Right atrium auricular region (tissue), 2 donors: ENCODE results near the gene CTCFL. TPM values are rescaled to one million over a fixed set of nuclear protein-coding genes. Genes with fewer than 3 reads are reported as not detected.

ENCODE experiments used
- DNase-seq: peaks from one replicate; pipeline ENCODE4 v3.0.0-alpha.2; 2019; ENCODE audit warnings: low spot score
- H3K27ac ChIP-seq, 2 donors: fragments of 200-600 bp; sonication (generic); 1 replicate in 1 of 2; 2 replicates in 1 of 2; pipeline ENCODE4 v1.5.1; 2016 to 2019
- H3K27me3 ChIP-seq, 2 donors: fragments of 200-600 bp; sonication (generic); one replicate each; pipeline versions ENCODE4 v1.5.1 to v1.6.0; 2017 to 2019
- H3K36me3 ChIP-seq: fragments of 200-600 bp; sonication (generic); one replicate; pipeline ENCODE4 v1.5.1; 2016
- H3K4me1 ChIP-seq, 2 donors: fragments of 200-600 bp; sonication (generic); one replicate each; pipeline versions ENCODE4 v1.5.1 to v1.6.0; 2017 to 2019
- H3K4me3 ChIP-seq, 2 donors: fragments of 200-600 bp; sonication (generic); 1 replicate in 1 of 2; 2 replicates in 1 of 2; pipeline ENCODE4 v1.5.1; 2017 to 2019; ENCODE audit warnings: mild to moderate bottlenecking in 1 of 2, moderate library complexity in 1 of 2
- H3K9me3 ChIP-seq, 2 donors: fragments of 200-600 bp; sonication (generic); one replicate each; pipeline ENCODE4 v1.5.1; 2019
- total RNA-seq, 2 donors: library from RNA; depleted of rRNA; stranded (reverse); fragments of >200 nt; gene quantifications; one replicate each; pipeline ENCODE4 v1.1.0, GENCODE V29; 2016
- TF ChIP-seq, protein P1 (sequence below), 2 donors: fragments of 200-600 bp; sonication (generic); IDR thresholded peaks; one replicate each; pipeline ENCODE4 v1.5.1; 2019; ENCODE audit warnings: antibody characterized with exemption in 2 of 2

CTCFL gene
- total RNA-seq, 2 donors from 2014 or later, result not detected

DNA sequence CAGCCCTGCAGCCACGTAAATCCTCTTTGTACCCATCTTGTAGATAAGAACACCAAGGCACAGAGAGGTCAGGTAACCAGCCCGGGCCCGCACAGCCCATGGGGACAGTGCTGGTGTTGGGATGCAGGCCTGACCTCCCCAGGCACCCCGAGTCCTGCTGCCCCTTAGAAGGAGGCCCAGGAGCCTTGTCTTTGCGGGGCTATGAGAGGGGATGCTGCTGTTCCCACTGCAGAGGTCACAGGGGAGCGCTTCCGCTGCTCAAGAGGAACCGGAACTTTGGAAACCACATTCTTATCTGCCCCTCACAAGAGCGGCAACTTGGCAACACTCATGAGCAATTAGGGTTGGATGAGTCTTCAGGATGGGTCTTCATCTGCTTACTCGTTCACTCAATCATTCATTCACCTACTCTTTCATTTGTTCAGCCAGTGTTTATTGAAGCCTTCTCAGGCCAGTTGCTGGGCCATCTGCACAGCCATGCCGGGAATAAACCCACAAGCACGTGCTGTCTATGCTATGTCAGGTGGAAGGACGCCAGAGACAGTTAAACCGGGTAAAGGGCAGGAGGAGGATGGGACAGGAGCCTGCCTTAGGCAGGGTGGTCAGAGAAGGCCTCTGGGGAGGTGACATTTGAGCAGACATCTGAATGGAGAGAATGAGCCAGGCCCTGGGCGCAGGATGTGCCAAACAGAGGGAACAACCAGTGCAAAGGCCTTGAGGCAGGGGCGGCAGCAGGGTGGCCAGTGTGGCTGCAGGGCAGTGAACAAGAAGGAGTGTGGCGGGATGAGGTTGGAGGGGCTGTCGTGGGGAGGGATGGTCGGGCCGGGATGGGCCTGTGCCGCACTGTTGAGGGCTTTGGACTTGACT is 72.9 kb downstream of the CTCFL start:
- Histone ChIP-seq H3K27ac (peak overlapping the region; percentile 48 to 63), H3K4me1 (peaks cover 0 to 32% of the 10 kb centered on the region in 2 donors)
- no peak for DNase-seq

DNA sequence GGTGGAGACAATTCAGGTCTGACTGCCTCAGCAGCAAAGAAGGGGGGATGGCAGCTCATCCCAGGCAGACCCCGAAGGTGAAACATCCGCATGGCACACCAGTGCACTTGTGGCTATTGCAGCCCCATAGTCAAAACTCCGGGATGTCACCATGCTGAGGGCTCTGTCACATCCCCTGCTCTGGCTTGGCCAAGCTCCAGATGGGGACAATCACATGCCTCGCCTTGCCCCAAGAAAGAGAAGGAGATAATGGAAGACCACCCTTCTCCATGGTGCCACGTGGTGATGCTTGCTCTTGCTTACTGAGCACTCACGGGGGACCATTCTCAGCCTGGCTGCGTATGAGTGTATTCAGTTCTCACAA is 73.5 kb downstream of the CTCFL start:
- no peak overlapping the region for H3K4me3 ChIP-seq
- no peaks in the 10 kb centered on the region for H3K36me3 ChIP-seq
- TF ChIP-seq, protein P1, sequence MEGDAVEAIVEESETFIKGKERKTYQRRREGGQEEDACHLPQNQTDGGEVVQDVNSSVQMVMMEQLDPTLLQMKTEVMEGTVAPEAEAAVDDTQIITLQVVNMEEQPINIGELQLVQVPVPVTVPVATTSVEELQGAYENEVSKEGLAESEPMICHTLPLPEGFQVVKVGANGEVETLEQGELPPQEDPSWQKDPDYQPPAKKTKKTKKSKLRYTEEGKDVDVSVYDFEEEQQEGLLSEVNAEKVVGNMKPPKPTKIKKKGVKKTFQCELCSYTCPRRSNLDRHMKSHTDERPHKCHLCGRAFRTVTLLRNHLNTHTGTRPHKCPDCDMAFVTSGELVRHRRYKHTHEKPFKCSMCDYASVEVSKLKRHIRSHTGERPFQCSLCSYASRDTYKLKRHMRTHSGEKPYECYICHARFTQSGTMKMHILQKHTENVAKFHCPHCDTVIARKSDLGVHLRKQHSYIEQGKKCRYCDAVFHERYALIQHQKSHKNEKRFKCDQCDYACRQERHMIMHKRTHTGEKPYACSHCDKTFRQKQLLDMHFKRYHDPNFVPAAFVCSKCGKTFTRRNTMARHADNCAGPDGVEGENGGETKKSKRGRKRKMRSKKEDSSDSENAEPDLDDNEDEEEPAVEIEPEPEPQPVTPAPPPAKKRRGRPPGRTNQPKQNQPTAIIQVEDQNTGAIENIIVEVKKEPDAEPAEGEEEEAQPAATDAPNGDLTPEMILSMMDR (IDR thresholded peaks at IDR 0.05), result no peak
- no peaks in the 10 kb centered on the region for H3K27me3 ChIP-seq
- peak overlapping the region; percentile 48 to 63 for H3K27ac ChIP-seq
- peaks cover 0 to 4% of the 10 kb centered on the region in 2 donors for H3K9me3 ChIP-seq
- H3K4me1 ChIP-seq, result peaks cover 0 to 30% of the 10 kb centered on the region in 2 donors
- DNase-seq, result no peak

More for the DNA sequence above, 72.9 kb downstream of the CTCFL start:
- Histone ChIP-seq H3K27me3 (no peaks in the 10 kb centered on the region), H3K36me3 (no peaks in the 10 kb centered on the region), H3K9me3 (no peaks in the 10 kb centered on the region), H3K4me3 (no peak overlapping the region)
- TF ChIP-seq, protein P1 (IDR thresholded peaks at IDR 0.05), result no peak

DNA sequence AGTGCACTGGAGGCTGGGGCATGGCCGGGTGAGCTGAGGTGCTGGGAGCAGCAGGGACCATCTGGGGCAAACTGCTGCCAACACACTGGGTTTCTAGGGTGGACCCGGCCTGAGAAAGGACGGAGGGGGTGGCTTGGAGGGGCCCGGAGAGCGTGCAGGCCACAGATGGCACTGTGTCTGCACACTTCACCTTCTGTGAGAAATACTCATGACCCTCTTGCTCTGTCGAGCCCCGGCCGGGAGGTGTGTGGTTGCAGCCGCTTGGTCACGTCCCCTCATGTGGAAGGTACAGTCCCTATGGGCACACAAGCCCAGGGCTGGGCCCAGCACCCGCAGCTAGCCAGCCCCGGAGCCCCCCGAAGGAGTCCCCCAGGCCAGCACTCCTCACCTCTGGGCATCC is 74.0 kb downstream of the CTCFL start:
- H3K9me3 ChIP-seq, result peaks cover 0 to 7% of the 10 kb centered on the region in 2 donors
- no peaks in the 10 kb centered on the region for H3K27me3 ChIP-seq
- TF ChIP-seq, protein P1 (IDR thresholded peaks at IDR 0.05), result no peak
- no peaks in the 10 kb centered on the region for H3K36me3 ChIP-seq
- peak overlapping the region; percentile 5 to 63 for H3K27ac ChIP-seq
- H3K4me3 ChIP-seq, result no peak overlapping the region
- H3K4me1 ChIP-seq, result peaks cover 0 to 30% of the 10 kb centered on the region in 2 donors
- no peak for DNase-seq

DNA sequence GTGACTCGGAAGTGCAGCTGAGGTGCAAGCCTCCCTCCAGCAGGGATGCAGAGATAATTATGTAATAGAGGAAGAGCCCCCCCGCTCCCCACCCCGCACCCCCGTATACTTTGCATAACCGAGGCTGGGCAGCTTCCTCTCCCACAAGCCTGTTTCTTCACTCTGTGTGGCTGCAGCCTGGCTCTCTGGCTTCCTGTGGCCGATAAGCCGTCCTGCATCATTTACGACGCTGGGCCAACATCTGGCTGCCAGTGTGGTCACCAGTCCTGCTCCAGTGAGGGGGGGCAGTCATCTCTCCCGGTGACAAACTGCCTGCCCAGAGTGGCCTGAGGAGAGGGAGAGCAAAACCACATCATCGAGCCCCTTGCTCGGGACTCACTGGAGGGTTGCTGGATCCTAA is 74.5 kb downstream of the CTCFL start:
- Histone ChIP-seq H3K27ac (peak overlapping the region; percentile 5 to 63), H3K9me3 (peaks cover 0 to 9% of the 10 kb centered on the region in 2 donors), H3K4me3 (no peak overlapping the region), H3K36me3 (no peaks in the 10 kb centered on the region), H3K27me3 (no peaks in the 10 kb centered on the region), H3K4me1 (peaks cover 0 to 30% of the 10 kb centered on the region in 2 donors)
- TF ChIP-seq, protein P1 (IDR thresholded peaks at IDR 0.05), result no peak
- no peak for DNase-seq

DNA sequence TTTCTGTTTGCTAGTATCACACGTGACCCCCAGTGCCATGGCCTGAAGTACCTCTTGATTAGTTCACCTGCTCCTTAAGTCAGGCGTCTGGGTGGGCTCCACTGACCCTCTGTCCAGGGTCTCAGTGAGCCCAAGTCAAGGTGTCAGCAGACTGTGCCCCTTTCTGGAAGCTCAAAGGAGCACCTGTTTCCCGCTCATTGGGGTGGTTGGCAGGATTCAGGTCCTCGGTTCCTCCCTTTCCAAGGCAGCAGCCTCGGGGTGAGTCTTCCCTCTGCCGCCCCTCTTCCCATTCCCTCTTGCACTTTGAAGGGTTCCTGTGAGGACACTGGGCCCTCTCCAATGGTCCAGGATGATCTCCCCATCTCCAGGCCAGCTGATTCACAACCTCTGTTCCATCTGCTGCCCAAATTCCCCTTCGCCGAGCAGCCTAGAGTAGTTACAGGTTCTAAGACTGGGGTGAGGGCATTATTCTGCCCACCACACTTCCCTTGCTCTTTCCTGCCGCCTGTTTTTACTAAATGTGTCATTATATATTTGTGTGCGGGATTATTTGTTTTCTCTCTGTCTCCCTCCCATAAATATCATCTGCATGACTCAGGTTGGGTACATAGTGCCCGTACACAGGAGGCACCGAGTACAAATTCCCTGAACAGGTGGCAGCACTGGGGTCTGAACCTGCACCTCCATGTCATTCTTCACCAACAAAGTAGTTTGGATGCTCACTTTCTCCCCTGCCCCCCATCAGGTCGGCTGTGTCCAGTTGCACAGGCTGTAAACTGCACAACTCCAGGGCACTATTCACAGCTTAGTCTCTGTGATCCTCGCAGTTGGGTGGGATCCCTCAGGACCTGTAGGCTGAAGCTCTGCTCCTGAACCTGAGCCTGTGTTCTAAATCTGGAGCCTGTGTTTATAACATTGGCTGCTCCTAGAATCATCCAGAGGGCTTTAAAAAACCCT is 75.3 kb downstream of the CTCFL start:
- Histone ChIP-seq H3K4me1 (peaks cover 0 to 35% of the 10 kb centered on the region in 2 donors), H3K9me3 (peaks cover 0 to 9% of the 10 kb centered on the region in 2 donors), H3K4me3 (no peak overlapping the region), H3K27ac (peak overlapping the region in 1 of 2 donors; percentile 63), H3K36me3 (no peaks in the 10 kb centered on the region), H3K27me3 (no peaks in the 10 kb centered on the region)
- TF ChIP-seq, protein P1 (IDR thresholded peaks at IDR 0.05), result no peak
- DNase-seq, result no peak
